ENCODE measurements around the gene CACNA2D4. TPM values are rescaled to one million over a fixed set of nuclear protein-coding genes. Genes with fewer than 3 reads are reported as not detected.

The CACNA2D4 gene
- total and polyA plus RNA-seq, 8 donors, result 1.5 to 6.5 (median 1.9) TPM

DNA sequence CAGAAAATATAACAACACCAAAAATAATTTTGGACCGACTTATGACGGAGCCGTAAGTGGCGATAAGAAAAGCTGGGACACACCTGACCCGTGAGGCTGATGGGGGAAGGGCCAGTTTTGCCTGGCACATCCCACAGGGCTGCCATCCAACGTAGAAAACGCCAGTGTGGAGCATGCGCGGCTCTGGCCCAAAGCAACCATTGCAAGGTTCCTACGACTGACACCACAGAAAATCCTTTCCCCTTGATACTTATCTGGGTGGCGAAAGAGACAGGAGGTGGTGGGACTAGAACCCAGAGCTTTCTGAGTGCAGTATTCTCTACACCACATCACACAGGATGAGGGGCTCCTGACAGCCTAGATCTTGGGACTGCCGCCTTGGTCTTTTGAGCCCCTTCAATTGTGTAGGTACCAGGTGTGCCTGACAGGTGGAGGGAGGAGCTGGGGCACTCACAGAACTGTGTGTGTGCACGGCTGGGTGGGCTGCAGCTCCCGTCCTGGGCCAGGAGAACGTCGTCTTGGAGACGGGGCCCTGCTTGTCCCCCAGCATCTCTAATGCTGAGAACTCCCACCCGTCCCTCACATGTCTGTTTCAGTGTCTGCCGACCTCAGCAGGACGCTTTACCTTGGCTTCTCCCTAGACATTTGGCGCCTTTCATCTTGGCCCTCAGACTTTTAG is 17.4 kb upstream of the CACNA2D4 start:
- DNase-seq (no peak), ATAC-seq (no peak)
- Histone ChIP-seq H3K4me1 (peaks cover 0 to 8% of the 10 kb centered on the region in 2 donors), H3K27me3 (peaks cover 0 to 12% of the 10 kb centered on the region in 2 donors), H3K4me3 (no peak overlapping the region), H3K9me3 (no peaks in the 10 kb centered on the region), H3K36me3 (peaks cover 0 to 20% of the 10 kb centered on the region in 2 donors), H3K27ac (peak overlapping the region in 1 of 2 donors; percentile 62)
- TF ChIP-seq, protein P1, sequence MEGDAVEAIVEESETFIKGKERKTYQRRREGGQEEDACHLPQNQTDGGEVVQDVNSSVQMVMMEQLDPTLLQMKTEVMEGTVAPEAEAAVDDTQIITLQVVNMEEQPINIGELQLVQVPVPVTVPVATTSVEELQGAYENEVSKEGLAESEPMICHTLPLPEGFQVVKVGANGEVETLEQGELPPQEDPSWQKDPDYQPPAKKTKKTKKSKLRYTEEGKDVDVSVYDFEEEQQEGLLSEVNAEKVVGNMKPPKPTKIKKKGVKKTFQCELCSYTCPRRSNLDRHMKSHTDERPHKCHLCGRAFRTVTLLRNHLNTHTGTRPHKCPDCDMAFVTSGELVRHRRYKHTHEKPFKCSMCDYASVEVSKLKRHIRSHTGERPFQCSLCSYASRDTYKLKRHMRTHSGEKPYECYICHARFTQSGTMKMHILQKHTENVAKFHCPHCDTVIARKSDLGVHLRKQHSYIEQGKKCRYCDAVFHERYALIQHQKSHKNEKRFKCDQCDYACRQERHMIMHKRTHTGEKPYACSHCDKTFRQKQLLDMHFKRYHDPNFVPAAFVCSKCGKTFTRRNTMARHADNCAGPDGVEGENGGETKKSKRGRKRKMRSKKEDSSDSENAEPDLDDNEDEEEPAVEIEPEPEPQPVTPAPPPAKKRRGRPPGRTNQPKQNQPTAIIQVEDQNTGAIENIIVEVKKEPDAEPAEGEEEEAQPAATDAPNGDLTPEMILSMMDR (IDR thresholded peaks at IDR 0.05), result no peak
- intact Hi-C loops (cut with DNase I), result loop anchor here (5.0 to 10.0 kb wide), 4 partner anchors 139 to 301 kb away; no protein-coding TSS in a partner anchor

DNA sequence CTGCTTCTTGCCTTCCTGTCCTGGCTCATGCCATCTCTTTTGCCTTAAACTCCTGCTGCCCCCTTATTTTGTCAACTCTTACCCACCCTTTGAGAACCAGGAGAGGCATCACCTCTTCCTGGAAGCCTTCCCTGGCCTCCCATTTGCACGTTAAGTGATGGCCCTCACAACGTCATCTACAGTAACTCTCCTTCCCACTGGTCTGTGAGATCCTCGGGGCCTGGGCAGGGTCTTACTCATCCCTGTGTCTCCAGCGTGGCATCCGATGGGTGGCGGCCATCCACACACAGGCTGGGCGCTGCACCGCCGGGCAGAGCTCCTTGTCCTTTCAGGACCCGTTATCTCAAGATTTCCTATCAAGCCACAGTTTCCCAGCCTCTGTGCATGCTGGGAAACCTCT is 16.8 kb upstream of the CACNA2D4 start:
- ATAC-seq (no peak), DNase-seq (no peak)
- intact Hi-C loops (cut with DNase I), result loop anchor here (5.0 to 10.0 kb wide), 4 partner anchors 138 to 300 kb away; no protein-coding TSS in a partner anchor
- Histone ChIP-seq H3K27ac (no peak overlapping the region), H3K4me3 (no peak overlapping the region), H3K4me1 (peaks cover 0 to 7% of the 10 kb centered on the region in 2 donors), H3K36me3 (peaks cover 0 to 14% of the 10 kb centered on the region in 2 donors), H3K27me3 (peaks cover 0 to 18% of the 10 kb centered on the region in 2 donors), H3K9me3 (no peaks in the 10 kb centered on the region)
- TF ChIP-seq, protein P1 (IDR thresholded peaks at IDR 0.05), result no peak

DNA sequence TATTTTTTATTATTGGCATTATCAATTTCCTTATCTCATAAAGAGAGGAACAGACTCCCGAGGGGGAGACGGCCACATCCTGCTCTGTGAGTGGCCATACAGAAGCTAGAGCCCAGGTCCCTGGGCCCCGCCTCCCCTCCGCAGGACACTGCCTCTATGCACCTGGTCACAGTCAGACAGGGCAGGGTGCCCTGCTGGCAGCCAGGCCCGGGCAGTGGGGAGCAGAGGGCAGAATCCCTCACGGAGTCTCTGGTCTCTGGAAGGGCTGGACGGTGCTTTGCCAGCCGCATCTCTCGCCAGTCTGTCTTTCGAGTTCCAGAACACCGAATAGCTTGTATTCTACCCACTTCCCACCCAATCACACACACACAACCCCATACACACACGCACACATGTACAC is 16.4 kb upstream of the CACNA2D4 start:
- Histone ChIP-seq H3K36me3 (peaks cover 0 to 13% of the 10 kb centered on the region in 2 donors), H3K27ac (no peak overlapping the region), H3K4me3 (no peak overlapping the region), H3K9me3 (no peaks in the 10 kb centered on the region), H3K27me3 (peaks cover 0 to 20% of the 10 kb centered on the region in 2 donors), H3K4me1 (peaks cover 0 to 3% of the 10 kb centered on the region in 2 donors)
- intact Hi-C loops (cut with DNase I), result loop anchor here (5.0 to 10.0 kb wide), 4 partner anchors 138 to 300 kb away; no protein-coding TSS in a partner anchor
- DNase-seq (no peak), ATAC-seq (no peak)
- TF ChIP-seq, protein P1 (IDR thresholded peaks at IDR 0.05), result no peak

DNA sequence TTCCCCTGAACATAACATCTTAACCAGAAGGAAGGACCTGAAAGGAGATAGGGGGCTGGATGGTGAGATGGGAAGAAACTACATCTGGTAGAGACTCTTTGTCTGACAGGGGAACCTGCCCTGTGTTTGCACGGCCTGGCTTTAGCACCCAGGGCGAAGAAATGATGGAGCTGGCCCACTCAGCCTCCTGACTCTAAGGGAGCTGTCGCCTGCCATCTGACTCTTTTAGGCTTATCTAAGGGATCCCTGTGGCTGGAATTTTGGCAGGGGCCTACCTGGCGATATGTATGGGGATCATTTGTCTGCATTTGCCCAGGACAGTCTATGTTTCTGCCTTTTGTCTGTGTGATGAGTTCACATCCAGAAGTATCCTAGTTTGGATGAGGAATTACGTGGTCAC is 15.6 kb upstream of the CACNA2D4 start:
- ATAC-seq (no peak), DNase-seq (no peak)
- H3K36me3 ChIP-seq, result peaks cover 0 to 13% of the 10 kb centered on the region in 2 donors
- intact Hi-C loops (cut with DNase I), result loop anchor here (10.0 kb wide), 3 partner anchors 139 to 299 kb away; no protein-coding TSS in a partner anchor
- H3K27ac ChIP-seq, result no peak overlapping the region
- TF ChIP-seq, protein P1 (IDR thresholded peaks at IDR 0.05), result no peak
- no peaks in the 10 kb centered on the region for H3K9me3 ChIP-seq
- no peaks in the 10 kb centered on the region for H3K4me1 ChIP-seq
- no peak overlapping the region for H3K4me3 ChIP-seq
- H3K27me3 ChIP-seq, result peaks cover 0 to 20% of the 10 kb centered on the region in 2 donors

DNA sequence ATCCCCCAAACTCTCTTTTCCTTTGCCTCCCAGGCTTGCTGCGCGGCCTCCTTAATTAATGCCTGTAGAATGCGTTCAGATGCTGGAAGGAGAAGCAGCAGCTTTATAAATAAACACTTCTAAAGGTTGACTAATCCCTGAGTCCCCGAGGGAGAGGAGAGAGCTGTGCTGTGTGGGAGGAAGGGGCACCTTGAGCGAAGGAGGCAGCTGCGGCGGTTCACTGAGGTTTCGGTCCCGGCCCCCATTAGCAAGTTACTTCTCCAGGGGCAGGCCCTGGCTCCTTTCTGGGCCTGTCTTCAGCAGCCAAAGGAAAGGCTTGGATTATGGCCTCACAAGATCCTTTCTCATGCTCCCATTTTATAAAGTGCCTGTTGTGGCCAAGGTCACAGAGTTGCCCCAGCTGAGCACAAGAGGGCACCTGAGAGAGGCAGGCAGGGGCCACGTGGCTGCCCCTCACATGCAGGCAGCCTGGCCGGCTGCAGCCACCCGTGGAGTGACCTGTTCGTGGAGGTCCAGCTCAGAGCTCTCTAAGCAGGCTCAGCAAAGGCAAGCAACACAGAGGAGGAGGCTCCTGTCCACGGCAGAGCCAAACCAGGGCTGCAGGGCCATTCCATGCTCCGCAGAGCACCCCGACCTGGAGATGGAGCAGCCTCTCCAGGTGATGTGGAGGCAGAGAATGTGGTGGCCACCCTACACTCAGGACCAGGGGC is 15.0 kb upstream of the CACNA2D4 start:
- ATAC-seq, result no peak
- no peaks in the 10 kb centered on the region for H3K9me3 ChIP-seq
- H3K4me3 ChIP-seq, result no peak overlapping the region
- TF ChIP-seq, protein P1 (IDR thresholded peaks at IDR 0.05), result no peak
- H3K36me3 ChIP-seq, result peaks cover 0 to 10% of the 10 kb centered on the region in 2 donors
- no peak for DNase-seq
- H3K27ac ChIP-seq, result no peak overlapping the region
- no peaks in the 10 kb centered on the region for H3K4me1 ChIP-seq
- peaks cover 0 to 21% of the 10 kb centered on the region in 2 donors for H3K27me3 ChIP-seq
- intact Hi-C loops (cut with DNase I), result loop anchor here (10.0 kb wide), 3 partner anchors 139 to 299 kb away; no protein-coding TSS in a partner anchor
